T-helper 1 cell (primary cell): Measurements from ENCODE around the gene KIF26B.

Experiments used
- DNase-seq, 5 donors: peaks; one replicate each; pipeline ENCODE4 v3.0.0-alpha.2; 2012 to 2020

Gene KIF26B

DNA sequence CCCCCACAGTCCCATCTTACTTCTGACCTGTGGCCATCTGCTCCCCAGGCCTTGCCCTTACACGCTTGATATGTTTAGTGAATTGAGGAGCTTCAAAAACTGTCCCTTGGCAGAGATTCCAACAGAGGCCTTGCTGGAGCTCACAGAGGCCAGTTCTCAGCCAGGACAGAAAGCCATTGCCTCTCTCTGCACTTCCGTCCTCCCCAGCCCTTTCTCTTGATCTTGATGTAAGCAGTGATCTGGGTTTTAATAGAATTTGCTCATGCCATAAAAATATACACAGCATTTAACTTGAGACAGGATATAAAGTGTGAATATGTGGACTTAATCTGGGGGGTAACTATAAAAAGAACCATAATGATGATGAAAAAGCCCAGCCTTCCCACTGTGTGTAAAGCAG is 453.5 kb downstream of the KIF26B start:
- DNase-seq, result no peak

- DNase-seq, result no peak
Measured at GRCh38 chr1:245609354-245610150, 454.8 kb downstream of the KIF26B start.

GRCh38 chr1:245611251-245611650 is 456.5 kb downstream of the KIF26B start:
- no peak for DNase-seq

DNA sequence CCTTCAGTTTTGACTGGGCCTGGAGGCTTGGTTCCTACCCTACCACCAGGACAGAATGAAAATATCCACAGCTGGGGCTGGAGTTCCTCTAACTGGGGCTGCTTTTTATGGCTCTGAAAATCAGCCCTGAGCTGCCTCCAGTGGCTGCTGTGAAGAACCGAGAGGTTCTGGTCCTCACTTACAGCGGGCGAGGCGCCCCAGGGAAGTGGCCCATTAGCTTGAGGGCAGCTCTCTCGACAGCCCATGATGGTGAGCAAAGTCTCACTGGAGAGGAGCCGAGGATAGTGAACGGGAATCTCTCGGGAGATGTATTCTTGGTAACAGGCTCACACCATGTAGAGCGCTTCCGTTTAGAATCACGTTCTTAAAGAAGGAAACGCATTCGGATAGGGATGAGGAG is 459.7 kb downstream of the KIF26B start:
- no peak for DNase-seq

DNA sequence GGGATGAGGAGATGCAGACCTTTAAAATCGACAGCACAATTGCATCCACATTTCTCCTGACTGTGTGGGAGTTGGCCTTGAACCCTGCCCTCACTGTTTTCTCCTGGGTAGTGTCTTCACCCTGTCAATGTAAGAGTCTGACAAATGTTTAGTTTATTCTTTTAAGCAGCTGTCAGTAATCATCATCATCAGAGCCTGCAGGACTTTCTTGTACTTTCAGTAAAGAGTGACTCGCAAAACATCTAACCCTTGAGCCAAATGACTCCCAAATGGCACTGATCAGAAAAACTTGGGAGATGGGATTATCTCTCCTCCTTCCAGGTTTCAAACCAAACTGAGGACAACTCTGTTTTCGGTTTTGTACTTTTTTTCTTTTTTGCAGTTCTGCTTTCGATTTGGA is 460.2 kb downstream of the KIF26B start:
- no peak for DNase-seq

DNA sequence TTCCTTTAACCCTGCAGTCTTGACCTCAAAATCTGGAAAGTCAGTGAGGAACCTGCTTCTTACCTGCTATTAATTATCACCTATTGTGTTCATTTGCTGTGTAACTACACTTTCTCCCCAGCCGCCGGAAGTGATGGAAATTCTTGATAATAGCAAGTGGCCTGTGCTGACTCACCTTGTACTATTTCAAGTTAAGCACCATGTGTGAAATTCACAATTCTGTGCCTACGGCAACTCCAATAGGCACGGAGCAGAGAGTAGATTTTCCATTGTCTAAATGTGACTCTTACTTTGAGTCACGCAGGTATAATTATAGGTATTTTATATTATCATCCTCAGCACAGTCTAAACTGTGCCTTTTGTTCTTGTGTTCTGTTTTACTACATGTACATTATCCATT is 466.8 kb downstream of the KIF26B start:
- no peak for DNase-seq

- no peak for DNase-seq
Measured at GRCh38 chr1:245622332-245623014, 467.7 kb downstream of the KIF26B start.

GRCh38 chr1:245641384-245641783 is 486.6 kb downstream of the KIF26B start:
- DNase-seq, result no peak

GRCh38 chr1:245645406-245645805 is 490.6 kb downstream of the KIF26B start:
- no peak for DNase-seq

DNA sequence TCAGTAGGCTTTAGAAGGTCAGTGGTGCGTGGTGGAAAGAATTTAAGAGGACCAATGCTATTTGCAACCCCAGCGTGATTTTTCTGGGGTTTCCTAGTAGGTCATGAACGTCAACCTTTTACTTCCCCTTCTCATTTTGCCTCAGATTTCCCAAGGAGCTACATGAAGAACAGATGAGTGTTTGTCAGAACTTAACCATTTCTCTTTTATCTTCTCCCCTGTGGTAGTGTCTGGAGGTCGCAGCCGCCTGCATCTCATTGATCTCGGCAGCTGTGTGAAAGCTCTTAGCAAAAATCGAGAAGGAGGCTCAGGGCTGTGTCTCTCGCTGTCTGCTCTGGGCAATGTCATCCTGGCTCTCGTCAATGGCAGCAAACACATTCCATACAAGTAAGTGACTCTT is 491.1 kb downstream of the KIF26B start:
- no peak for DNase-seq

DNA sequence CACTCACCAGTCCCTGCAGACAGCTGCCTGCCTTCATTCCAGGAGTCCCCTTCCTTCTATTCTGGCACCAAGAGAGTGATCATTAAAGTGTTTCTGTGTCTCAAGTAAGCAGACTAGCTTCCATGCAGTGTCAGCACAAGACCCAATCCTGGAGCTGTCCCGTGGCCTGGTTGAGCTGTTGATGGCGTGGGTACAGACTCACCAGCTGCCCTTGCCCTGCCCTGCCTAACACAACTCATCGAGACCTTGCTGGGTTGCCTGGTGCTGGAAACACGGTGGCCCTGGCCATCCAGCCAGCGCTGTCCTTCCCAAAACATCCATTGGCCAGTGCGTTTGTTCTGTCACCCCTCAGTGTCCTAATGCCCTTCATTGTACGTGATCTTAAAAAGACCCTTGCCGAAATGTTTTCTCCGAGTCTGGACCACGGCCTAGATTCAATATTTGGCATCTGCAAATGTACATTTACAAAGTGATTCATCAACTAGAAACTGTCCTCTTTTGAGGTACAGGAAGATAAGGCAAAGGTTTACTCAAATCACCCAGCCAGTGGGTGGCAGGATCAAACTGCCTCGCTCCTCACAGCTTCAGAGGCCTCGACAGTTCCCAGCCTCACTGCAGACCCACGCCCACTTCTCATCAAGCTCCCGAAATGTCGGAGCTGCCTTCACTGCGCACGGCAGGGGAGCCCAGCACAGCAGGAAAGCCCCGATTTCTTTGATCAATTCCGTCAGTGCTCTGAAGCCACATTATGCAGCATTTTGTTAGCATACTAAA is 494.2 kb downstream of the KIF26B start:
- no peak for DNase-seq

DNA sequence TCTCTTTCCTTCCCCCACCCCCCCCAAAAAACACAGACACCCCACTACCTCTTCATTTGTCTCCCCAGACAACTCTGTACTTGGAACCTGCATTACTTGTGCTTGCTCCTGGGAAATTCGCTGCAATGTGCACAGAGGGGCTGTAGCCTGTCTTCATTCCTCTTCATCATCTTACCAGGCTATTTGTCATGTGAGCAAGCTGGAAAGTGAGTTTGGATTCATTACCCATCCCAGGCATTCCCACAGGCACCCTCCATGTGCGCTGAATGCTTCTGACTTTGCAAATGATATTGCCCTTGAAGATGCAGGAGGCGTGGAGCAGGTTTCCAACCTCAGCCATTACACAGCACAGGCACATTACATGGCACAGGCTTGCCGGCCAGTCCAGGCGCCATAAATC is 494.9 kb downstream of the KIF26B start:
- no peak for DNase-seq

- no peak for DNase-seq
Measured at GRCh38 chr1:245650441-245650960, 495.7 kb downstream of the KIF26B start.

DNA sequence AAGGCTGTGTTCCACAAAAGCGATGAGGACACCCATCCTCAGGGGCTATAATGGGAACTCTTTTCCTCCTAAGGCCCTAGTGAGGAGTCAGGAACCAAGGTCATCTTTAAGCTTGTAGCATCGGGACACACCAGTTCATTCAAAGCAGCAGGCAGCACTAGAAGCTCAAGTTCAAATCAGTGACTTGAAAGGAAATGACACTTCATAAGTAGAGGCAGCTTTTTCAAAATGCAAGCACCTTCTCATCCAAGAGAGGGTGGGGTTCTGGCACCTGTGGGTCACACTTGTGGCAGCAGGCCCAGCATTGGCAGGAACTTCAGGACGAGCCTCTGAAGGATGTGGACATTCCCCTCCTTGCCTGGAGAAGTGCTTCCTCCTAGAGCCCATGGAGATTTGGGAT is 496.3 kb downstream of the KIF26B start:
- no peak for DNase-seq

- no peak for DNase-seq
Measured at GRCh38 chr1:245652116-245652515, 497.3 kb downstream of the KIF26B start.

GRCh38 chr1:245652660-245653427 is 498.1 kb downstream of the KIF26B start:
- no peak for DNase-seq

- DNase-seq, result no peak
Measured at GRCh38 chr1:245654460-245655050, 499.8 kb downstream of the KIF26B start.

DNA sequence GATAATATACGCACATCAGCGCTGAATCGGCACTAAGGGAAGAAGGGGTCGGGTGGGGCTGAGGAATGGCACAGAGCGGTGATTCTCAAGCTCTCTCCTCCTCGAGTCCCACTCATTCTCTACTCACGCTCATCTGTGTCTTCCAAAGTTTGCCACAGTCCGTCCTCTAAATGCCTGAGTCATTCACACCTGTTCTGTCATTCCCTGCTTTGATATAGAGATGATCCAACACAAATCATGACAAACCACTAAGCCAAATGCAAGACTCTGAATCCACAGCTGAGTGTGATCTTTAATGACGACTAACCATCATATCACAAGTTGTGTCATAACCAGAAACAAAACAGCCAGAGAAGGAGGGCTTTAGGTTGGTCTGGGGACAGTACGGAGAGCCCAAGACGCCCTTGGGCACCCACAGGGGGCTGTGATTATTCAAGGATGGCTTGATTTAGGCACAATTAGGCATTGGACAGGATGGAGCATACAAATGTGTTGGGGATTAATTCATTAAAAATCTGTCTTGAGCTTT is 501.5 kb downstream of the KIF26B start:
- no peak for DNase-seq

DNA sequence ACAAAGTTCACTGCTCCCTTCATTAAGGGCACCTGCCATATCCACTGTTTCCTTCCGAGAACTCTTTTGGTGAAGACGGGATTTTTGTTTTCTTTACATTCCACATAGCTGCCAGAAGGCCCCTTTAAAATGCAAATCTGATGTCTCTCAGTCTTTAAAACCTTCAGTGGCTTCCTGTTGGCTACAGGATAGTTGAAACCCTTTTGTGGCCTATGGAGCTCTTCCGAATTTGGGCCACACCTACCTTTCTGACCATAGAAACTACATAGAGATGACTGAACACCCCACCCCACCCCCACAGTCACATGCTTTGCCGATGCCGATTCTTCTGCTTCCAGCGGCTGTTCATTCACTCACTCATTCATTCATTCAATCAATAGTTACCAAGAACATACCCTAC is 502.6 kb downstream of the KIF26B start:
- DNase-seq, result no peak

- DNase-seq, result no peak
Measured at GRCh38 chr1:245663373-245663772, 508.6 kb downstream of the KIF26B start.

DNA sequence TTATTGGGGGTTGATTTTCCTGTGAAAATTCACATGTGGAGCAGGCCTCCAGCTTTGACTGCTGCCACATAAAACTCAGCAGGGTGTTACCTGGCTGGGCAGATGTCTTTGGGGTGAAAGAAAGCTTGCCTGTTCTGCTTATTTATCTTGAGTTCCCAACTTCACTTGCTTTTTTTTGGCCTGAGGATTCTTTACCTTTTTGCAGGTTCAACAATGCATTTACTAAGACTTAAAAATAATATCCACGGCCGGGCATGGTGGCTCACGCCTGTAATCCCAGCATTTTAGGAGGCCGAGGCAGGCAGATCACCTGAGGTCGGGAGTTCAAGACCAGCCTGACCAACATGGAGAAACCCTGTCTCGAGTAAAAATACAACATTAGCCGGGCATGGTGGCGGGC is 509.1 kb downstream of the KIF26B start:
- DNase-seq, result no peak

- DNase-seq, result no peak
Measured at GRCh38 chr1:245666412-245666811, 511.6 kb downstream of the KIF26B start.
